GM23338 (cell line): Measurements from ENCODE around the gene STK39. TPM values are rescaled to one million over a fixed set of nuclear protein-coding genes. Genes with fewer than 3 reads are reported as not detected.

Source experiments
- ATAC-seq: fragments of 200-7000 bp; cut with Tn5 transposase; 3 replicates; pipeline ENCODE4 v1.9.1; 2020
- DNase-seq: peaks from one replicate; pipeline ENCODE4 v3.0.0-alpha.2; 2015; ENCODE audit warnings: low spot score
- H2AFZ ChIP-seq: fragments of 200-600 bp; sonication (generic); 2 replicates; pipeline ENCODE4 v1.8.0; 2016; ENCODE audit warnings: antibody characterized with exemption, mild to moderate bottlenecking, moderate library complexity
- H3F3A ChIP-seq: fragments of 200-600 bp; sonication (generic); replicated peaks from 2 replicates; pipeline ENCODE4 v1.8.0; 2017; ENCODE audit warnings: antibody characterized with exemption, mixed run types, low read depth
- H3K27ac ChIP-seq: fragments of 200-600 bp; sonication (generic); 2 replicates; pipeline ENCODE4 v1.6.1; 2016; ENCODE audit warnings: low read depth
- H3K27me3 ChIP-seq: fragments of 200-600 bp; sonication (generic); 2 replicates; pipeline ENCODE4 v1.8.0; 2016; ENCODE audit warnings: mild to moderate bottlenecking, mixed run types, moderate library complexity; ENCODE audit not compliant: insufficient read depth
- H3K36me3 ChIP-seq: fragments of 200-600 bp; sonication (generic); 2 replicates; pipeline ENCODE4 v1.8.0; 2016; ENCODE audit warnings: mild to moderate bottlenecking; ENCODE audit not compliant: insufficient read depth
- H3K4me1 ChIP-seq: fragments of 200-600 bp; sonication (generic); 2 replicates; pipeline ENCODE4 v1.8.0; 2016; ENCODE audit warnings: mild to moderate bottlenecking, moderate library complexity; ENCODE audit not compliant: insufficient read depth
- H3K4me2 ChIP-seq: fragments of 200-600 bp; sonication (generic); 2 replicates; pipeline ENCODE4 v1.7.1; 2017; ENCODE audit warnings: mixed run types
- H3K4me3 ChIP-seq: fragments of 200-600 bp; sonication (generic); 2 replicates; pipeline ENCODE4 v1.6.1; 2016; ENCODE audit warnings: mixed run types
- H3K79me2 ChIP-seq: fragments of 200-600 bp; sonication (generic); replicated peaks from 2 replicates; pipeline ENCODE4 v1.8.0; 2017; ENCODE audit warnings: mild to moderate bottlenecking; ENCODE audit not compliant: insufficient read depth
- H3K9me2 ChIP-seq: fragments of 200-600 bp; sonication (generic); 2 replicates; pipeline ENCODE4 v1.8.0; 2017; ENCODE audit not compliant: insufficient read depth
- H4K20me1 ChIP-seq: fragments of 200-600 bp; sonication (generic); replicated peaks from 2 replicates; pipeline ENCODE4 v1.8.0; 2017; ENCODE audit warnings: mild to moderate bottlenecking; ENCODE audit not compliant: insufficient read depth
- H3K27ac Mint-ChIP-seq: 2 replicates; pipeline ENCODE4 v1.8.0; 2020; ENCODE audit warnings: inconsistent platforms, mild to moderate bottlenecking, moderate library complexity, mixed read lengths
- H3K27me3 Mint-ChIP-seq: 3 replicates; pipeline ENCODE4 v1.8.0; 2022; ENCODE audit warnings: low read depth, mild to moderate bottlenecking, moderate library complexity, mixed read lengths, inconsistent platforms; ENCODE audit not compliant: insufficient read depth, poor library complexity
- H3K36me3 Mint-ChIP-seq: 3 replicates; pipeline ENCODE4 v1.8.0; 2021; ENCODE audit warnings: low read depth, mild to moderate bottlenecking, inconsistent platforms, moderate library complexity, mixed read lengths
- H3K4me1 Mint-ChIP-seq: 3 replicates; pipeline ENCODE4 v1.8.0; 2020; ENCODE audit warnings: mild to moderate bottlenecking, inconsistent platforms, mixed read lengths
- H3K4me3 Mint-ChIP-seq: 3 replicates; pipeline ENCODE4 v1.8.0; 2021; ENCODE audit warnings: moderate library complexity, mild to moderate bottlenecking, inconsistent platforms, mixed read lengths
- H3K9me3 Mint-ChIP-seq: 3 replicates; pipeline ENCODE4 v1.8.0; 2020; ENCODE audit warnings: moderate library complexity, mild to moderate bottlenecking, inconsistent platforms, mixed read lengths
- EZH2 ChIP-seq: fragments of 200-600 bp; sonication (generic); IDR thresholded peaks from one replicate; pipeline ENCODE4 v1.8.0; 2017; ENCODE audit warnings: antibody characterized with exemption, mild to moderate bottlenecking, low read depth; ENCODE audit not compliant: unreplicated experiment
- EZH2phosphoT487 ChIP-seq: fragments of 200-600 bp; sonication (generic); IDR thresholded peaks from one replicate; pipeline ENCODE4 v1.8.1; 2018; ENCODE audit warnings: antibody characterized with exemption; ENCODE audit not compliant: unreplicated experiment
- JUNB ChIP-seq: IDR thresholded peaks from one replicate; pipeline ENCODE4 v1.6.1; 2016; ENCODE audit warnings: antibody characterized with exemption; ENCODE audit not compliant: unreplicated experiment
- NANOG ChIP-seq: IDR thresholded peaks from 2 replicates; pipeline ENCODE4 v1.6.1; 2016; ENCODE audit warnings: antibody characterized with exemption, borderline replicate concordance
- POLR2AphosphoS5 ChIP-seq: IDR thresholded peaks from 2 replicates; pipeline ENCODE4 v1.6.1; 2016; ENCODE audit warnings: antibody characterized with exemption, low read depth
- REST ChIP-seq: IDR thresholded peaks from one replicate; pipeline ENCODE4 v1.6.1; 2018; ENCODE audit warnings: antibody characterized with exemption; ENCODE audit not compliant: unreplicated experiment
- ZNF114 ChIP-seq: fragments of 250-450 bp; sonication (Bioruptor Pico); IDR thresholded peaks from 2 replicates; pipeline ENCODE4 v1.5.0; 2020; ENCODE audit warnings: mild to moderate bottlenecking, moderate library complexity
- ZNF331 ChIP-seq: fragments of 250-450 bp; sonication (Bioruptor Pico); IDR thresholded peaks from 2 replicates; pipeline ENCODE4 v1.5.0; 2020; ENCODE audit warnings: low read depth, mild to moderate bottlenecking, moderate library complexity
- ZNF462 ChIP-seq: fragments of 250-450 bp; sonication (Bioruptor Pico); IDR thresholded peaks from 2 replicates; pipeline ENCODE4 v1.5.0; 2020; ENCODE audit warnings: mild to moderate bottlenecking, moderate library complexity
- polyA plus RNA-seq: library from polyadenylated mRNA; unstranded; fragments of >200 nt; fragmentation: Nextera tagmentation; extraction: Ambion mirVana; gene quantifications from 2 replicates; pipeline ENCODE4 v1.2.1, GENCODE V29; 2016
- total RNA-seq: library from RNA; depleted of rRNA; stranded (reverse); fragments of >200 nt; shearing (Covaris generic); gene quantifications from 2 replicates; pipeline ENCODE4 v1.2.3, GENCODE V29; 2014
- TF ChIP-seq, protein P1 (sequence below), 2 experiments: fragments of 200-600 bp in 1 of 2; sonication (generic) in 1 of 2; conservative IDR thresholded peaks; 2 replicates each; pipeline versions ENCODE4 v1.5.1 to v1.6.1; 2016 to 2017; ENCODE audit warnings: antibody characterized with exemption in 2 of 2, low read depth in 2 of 2, mild to moderate bottlenecking in 2 of 2, moderate library complexity in 1 of 2

STK39 gene
- total and polyA plus RNA-seq, 2 experiments from 2014 or later: 9.5 to 16.9 TPM

- no peak for ATAC-seq
- no peak for DNase-seq
Measured at GRCh38 chr2:168158586-168158985, 88.8 kb downstream of the STK39 start.

GRCh38 chr2:168157926-168158325 lies 89.5 kb downstream of the STK39 start:
- Histone ChIP-seq H3K36me3 (no peaks in the 10 kb centered on the region), H3F3A (no peaks in the 10 kb centered on the region), H3K4me2 (no peak overlapping the region), H2AFZ (no peak overlapping the region), H3K9me2 (no peaks in the 10 kb centered on the region), H3K4me3 (no peak overlapping the region), H3K4me1 (peaks cover 4% of the 10 kb centered on the region; the same call in 1 of the 2 replicates), H3K27me3 (no peaks in the 10 kb centered on the region), H3K27ac (no peak overlapping the region), H4K20me1 (no peaks in the 10 kb centered on the region; the same call in 1 of the 2 replicates), H3K79me2 (no peaks in the 10 kb centered on the region)
- TF ChIP-seq NANOG (no peak), REST (no peak), JUNB (no peak), ZNF114 (CRISPR knock-in tag) (no peak), EZH2 (no peak), ZNF331 (CRISPR knock-in tag) (no peak), ZNF462 (no peak)
- peaks cover 2% of the 10 kb centered on the region for H3K27me3 Mint-ChIP-seq
- no peaks in the 10 kb centered on the region for H3K9me3 Mint-ChIP-seq
- H3K4me3 Mint-ChIP-seq: no peak overlapping the region
- DNase-seq: no peak
- ATAC-seq: no peak
- H3K27ac Mint-ChIP-seq: no peak overlapping the region
- no peaks in the 10 kb centered on the region for H3K36me3 Mint-ChIP-seq
- peaks cover 7% of the 10 kb centered on the region; the same call in 2 of the 3 replicates for H3K4me1 Mint-ChIP-seq

More at GRCh38 chr2:168158586-168158985, 88.8 kb downstream of the STK39 start:
- no peaks in the 10 kb centered on the region for H3K27me3 ChIP-seq
- H3K36me3 ChIP-seq: no peaks in the 10 kb centered on the region; the same call in 1 of the 2 replicates
- Mint-ChIP-seq H3K9me3 (no peaks in the 10 kb centered on the region), H3K4me1 (peaks cover 7% of the 10 kb centered on the region; the same call in 2 of the 3 replicates), H3K36me3 (peaks cover 2% of the 10 kb centered on the region; the same call in 1 of the 3 replicates), H3K27me3 (peaks cover 2% of the 10 kb centered on the region), H3K27ac (no peak overlapping the region), H3K4me3 (no peak overlapping the region)
- TF ChIP-seq EZH2phosphoT487 (no peak), JUNB (no peak), ZNF331 (CRISPR knock-in tag) (no peak), POLR2AphosphoS5 (no peak)
- TF ChIP-seq, protein P1, sequence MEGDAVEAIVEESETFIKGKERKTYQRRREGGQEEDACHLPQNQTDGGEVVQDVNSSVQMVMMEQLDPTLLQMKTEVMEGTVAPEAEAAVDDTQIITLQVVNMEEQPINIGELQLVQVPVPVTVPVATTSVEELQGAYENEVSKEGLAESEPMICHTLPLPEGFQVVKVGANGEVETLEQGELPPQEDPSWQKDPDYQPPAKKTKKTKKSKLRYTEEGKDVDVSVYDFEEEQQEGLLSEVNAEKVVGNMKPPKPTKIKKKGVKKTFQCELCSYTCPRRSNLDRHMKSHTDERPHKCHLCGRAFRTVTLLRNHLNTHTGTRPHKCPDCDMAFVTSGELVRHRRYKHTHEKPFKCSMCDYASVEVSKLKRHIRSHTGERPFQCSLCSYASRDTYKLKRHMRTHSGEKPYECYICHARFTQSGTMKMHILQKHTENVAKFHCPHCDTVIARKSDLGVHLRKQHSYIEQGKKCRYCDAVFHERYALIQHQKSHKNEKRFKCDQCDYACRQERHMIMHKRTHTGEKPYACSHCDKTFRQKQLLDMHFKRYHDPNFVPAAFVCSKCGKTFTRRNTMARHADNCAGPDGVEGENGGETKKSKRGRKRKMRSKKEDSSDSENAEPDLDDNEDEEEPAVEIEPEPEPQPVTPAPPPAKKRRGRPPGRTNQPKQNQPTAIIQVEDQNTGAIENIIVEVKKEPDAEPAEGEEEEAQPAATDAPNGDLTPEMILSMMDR (conservative IDR thresholded peaks at IDR 0.05; ENCODE audit: low read depth in 2 of 2): no peak
- no peak overlapping the region for H3K4me3 ChIP-seq
- H4K20me1 ChIP-seq: no peaks in the 10 kb centered on the region
- H3K9me2 ChIP-seq: no peaks in the 10 kb centered on the region
- no peak overlapping the region for H3K27ac ChIP-seq
- peaks cover 4% of the 10 kb centered on the region; the same call in 1 of the 2 replicates for H3K4me1 ChIP-seq
- no peaks in the 10 kb centered on the region for H3F3A ChIP-seq
- H3K79me2 ChIP-seq: no peaks in the 10 kb centered on the region
- no peak overlapping the region for H2AFZ ChIP-seq
- no peak overlapping the region for H3K4me2 ChIP-seq
